ENCODE results near the gene MAN1A2. TPM values are rescaled to one million over a fixed set of nuclear protein-coding genes. Genes with fewer than 3 reads are reported as not detected.

MAN1A2 gene
- polyA plus RNA-seq, 1 donor from 2014 or later: 15.4 TPM

DNA sequence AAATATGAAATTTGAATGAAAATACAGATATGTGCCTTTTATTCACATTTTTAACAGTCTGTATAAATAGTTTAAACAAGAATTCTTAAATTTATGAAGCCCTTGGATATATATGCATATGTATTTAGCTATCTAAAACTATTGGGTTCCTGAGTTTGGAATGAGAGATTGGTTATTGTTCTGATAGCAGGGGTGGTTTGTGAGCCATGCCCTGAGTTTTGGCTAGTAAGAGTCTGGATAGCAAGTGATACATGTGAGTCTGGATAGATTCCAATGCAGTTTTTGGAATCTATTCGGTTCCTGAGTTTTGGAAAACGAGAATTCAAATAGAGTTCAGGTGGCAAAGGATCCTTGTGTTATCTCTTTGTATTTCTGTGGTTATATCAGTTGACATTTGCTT, 2.8 kb downstream of the MAN1A2 start:
- no peaks in the 10 kb centered on the region for H3K9me3 Mint-ChIP-seq
- no peak overlapping the region for H3K27ac Mint-ChIP-seq
- no peaks in the 10 kb centered on the region for H3K27me3 Mint-ChIP-seq
- peaks cover 2% of the 10 kb centered on the region for H3K36me3 Mint-ChIP-seq
- H3K4me3 Mint-ChIP-seq: peak overlapping the region; percentile 18 to 84 (median 73)
- H3K4me1 Mint-ChIP-seq: peaks cover 43 to 56% (median 54%) of the 10 kb centered on the region in 3 donors

DNA sequence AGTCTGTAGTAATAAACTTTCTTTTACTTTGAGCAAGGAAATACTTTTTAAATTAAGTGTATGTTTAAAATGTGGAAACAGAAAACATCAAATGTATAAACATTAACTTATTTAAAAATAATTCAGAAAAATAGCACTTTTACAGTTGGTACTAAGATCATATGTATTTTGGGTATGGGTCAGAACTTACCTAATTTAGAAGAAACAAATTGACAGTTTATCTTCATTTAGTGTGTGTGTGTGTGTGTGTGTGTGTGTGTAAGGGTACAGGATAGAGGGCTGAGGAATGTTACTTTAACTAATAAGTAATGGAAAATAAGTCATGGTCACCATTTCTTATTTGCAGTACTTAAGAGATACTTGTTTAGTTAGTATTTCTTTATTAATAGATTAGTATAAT, 3.3 kb downstream of the MAN1A2 start:
- Mint-ChIP-seq H3K27me3 (no peaks in the 10 kb centered on the region), H3K27ac (no peak overlapping the region), H3K4me1 (peaks cover 43 to 54% (median 52%) of the 10 kb centered on the region in 3 donors), H3K4me3 (peak overlapping the region; percentile 18 to 84 (median 54)), H3K9me3 (no peaks in the 10 kb centered on the region), H3K36me3 (peaks cover 2% of the 10 kb centered on the region)

- peak overlapping the region; percentile 22 to 58 (median 37) for H3K4me3 Mint-ChIP-seq
- H3K9me3 Mint-ChIP-seq: no peaks in the 10 kb centered on the region
- H3K27ac Mint-ChIP-seq: no peak overlapping the region
- peaks cover 39 to 53% (median 42%) of the 10 kb centered on the region in 3 donors for H3K4me1 Mint-ChIP-seq
- no peaks in the 10 kb centered on the region for H3K27me3 Mint-ChIP-seq
- peaks cover 2% of the 10 kb centered on the region for H3K36me3 Mint-ChIP-seq
Observed at GRCh38 chr1:117371441-117372151, 4.3 kb downstream of the MAN1A2 start.

GRCh38 chr1:117372863-117373412, 5.7 kb downstream of the MAN1A2 start:
- peak overlapping the region in 1 of 3 donors; percentile 78 for H3K27ac Mint-ChIP-seq
- no peaks in the 10 kb centered on the region for H3K27me3 Mint-ChIP-seq
- H3K36me3 Mint-ChIP-seq: peaks cover 4% of the 10 kb centered on the region
- peak overlapping the region in 3 of 4 donors; percentile 42 to 73 (median 63) for H3K4me3 Mint-ChIP-seq
- H3K4me1 Mint-ChIP-seq: peaks cover 35 to 50% (median 38%) of the 10 kb centered on the region in 3 donors
- H3K9me3 Mint-ChIP-seq: no peaks in the 10 kb centered on the region

GRCh38 chr1:117373932-117374331, 6.7 kb downstream of the MAN1A2 start:
- H3K4me1 Mint-ChIP-seq: peaks cover 32 to 50% (median 33%) of the 10 kb centered on the region in 3 donors

DNA sequence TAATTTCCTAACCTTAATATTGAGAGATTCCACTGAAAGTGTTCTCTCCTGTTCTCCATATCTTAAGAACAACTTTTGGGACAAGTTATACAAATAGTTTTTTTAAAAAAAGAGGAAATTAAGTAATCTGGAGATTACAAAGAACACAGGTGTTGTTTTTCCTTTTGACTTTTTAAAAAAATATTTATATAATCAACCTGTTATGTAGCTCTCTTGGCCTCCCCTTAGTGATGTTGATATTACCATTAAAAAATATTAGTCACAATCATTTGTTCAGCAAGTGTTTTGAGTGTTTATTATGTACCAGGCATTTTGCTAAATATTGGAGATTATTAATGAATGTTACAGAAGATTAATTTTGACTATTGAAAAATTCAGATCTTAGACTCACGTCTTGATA, 8.1 kb downstream of the MAN1A2 start:
- peaks cover 27 to 44% (median 32%) of the 10 kb centered on the region in 3 donors for H3K4me1 Mint-ChIP-seq

More at GRCh38 chr1:117373932-117374331, 6.7 kb downstream of the MAN1A2 start:
- Mint-ChIP-seq H3K4me3 (peak overlapping the region in 2 of 4 donors; percentile 51 to 73), H3K27ac (no peak overlapping the region), H3K36me3 (peaks cover 4% of the 10 kb centered on the region), H3K27me3 (no peaks in the 10 kb centered on the region), H3K9me3 (no peaks in the 10 kb centered on the region)

DNA sequence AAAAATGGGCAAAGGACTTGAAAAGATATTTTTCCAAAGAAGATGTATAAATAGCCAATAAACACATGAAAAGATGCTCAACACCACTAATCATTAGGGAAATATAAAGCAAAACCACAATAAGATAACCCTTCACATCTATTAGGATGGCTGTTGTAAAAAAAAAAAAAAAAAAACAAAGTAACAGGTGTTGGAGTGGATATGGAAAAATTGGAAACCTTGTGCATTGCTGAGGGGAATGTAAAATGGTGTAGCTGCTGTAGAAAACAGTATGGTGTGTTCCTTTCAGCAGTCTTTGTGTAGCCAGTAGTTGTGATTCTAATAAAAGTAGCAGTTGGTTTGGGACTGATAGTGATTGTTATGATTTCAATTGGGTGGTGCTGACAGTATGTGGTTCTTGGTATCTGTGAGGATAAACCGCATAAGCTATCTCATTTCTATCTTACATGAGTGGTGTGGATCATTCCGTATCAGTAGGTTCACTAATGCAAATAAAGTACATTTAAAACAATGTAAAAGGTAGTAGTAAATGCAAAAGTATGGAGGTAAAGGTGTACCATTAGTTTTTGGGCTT, 19.9 kb downstream of the MAN1A2 start:
- H3K4me3 Mint-ChIP-seq: peak overlapping the region in 1 of 4 donors; percentile 9
- peaks cover 34 to 48% (median 46%) of the 10 kb centered on the region in 3 donors for H3K4me1 Mint-ChIP-seq
- H3K36me3 Mint-ChIP-seq: peaks cover 8% of the 10 kb centered on the region
- H3K27ac Mint-ChIP-seq: no peak overlapping the region
- no peaks in the 10 kb centered on the region for H3K27me3 Mint-ChIP-seq
- peaks cover 0 to 9% (median 6%) of the 10 kb centered on the region in 3 donors for H3K9me3 Mint-ChIP-seq

More for the DNA sequence above, 8.1 kb downstream of the MAN1A2 start:
- Mint-ChIP-seq H3K36me3 (peaks cover 4% of the 10 kb centered on the region), H3K27me3 (no peaks in the 10 kb centered on the region), H3K4me3 (no peak overlapping the region), H3K27ac (no peak overlapping the region), H3K9me3 (no peaks in the 10 kb centered on the region)

GRCh38 chr1:117388328-117388727, 21.1 kb downstream of the MAN1A2 start:
- H3K27me3 Mint-ChIP-seq: no peaks in the 10 kb centered on the region
- H3K36me3 Mint-ChIP-seq: peaks cover 8% of the 10 kb centered on the region
- H3K27ac Mint-ChIP-seq: no peak overlapping the region
- peaks cover 36 to 55% (median 50%) of the 10 kb centered on the region in 3 donors for H3K4me1 Mint-ChIP-seq
- H3K9me3 Mint-ChIP-seq: peaks cover 0 to 5% (median 2%) of the 10 kb centered on the region in 3 donors
- peak overlapping the region in 1 of 4 donors; percentile 72 for H3K4me3 Mint-ChIP-seq

DNA sequence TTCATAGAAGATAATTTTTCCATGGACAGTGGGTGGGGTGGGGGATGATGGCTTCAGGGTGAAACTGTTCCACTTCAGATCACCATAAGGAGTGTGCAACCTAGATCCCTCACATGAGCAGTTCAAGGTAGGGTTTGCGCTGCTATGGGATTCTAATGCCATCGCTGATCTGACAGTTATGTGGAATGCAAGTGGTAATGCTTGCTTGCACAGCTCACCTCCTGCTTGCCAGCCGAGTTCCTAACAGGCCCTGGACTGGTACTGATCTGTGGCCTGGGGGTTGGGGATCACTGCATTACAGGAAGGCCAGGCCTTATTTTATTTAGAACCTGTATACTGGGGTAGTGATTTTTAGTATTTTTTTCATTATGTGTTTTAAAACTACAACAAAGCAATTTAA, 22.0 kb downstream of the MAN1A2 start:
- H3K27ac Mint-ChIP-seq: no peak overlapping the region
- peaks cover 37 to 57% (median 56%) of the 10 kb centered on the region in 3 donors for H3K4me1 Mint-ChIP-seq
- no peak overlapping the region for H3K4me3 Mint-ChIP-seq
- H3K9me3 Mint-ChIP-seq: peaks cover 0 to 2% (median 0%) of the 10 kb centered on the region in 3 donors
- H3K27me3 Mint-ChIP-seq: no peaks in the 10 kb centered on the region
- H3K36me3 Mint-ChIP-seq: peaks cover 2% of the 10 kb centered on the region

DNA sequence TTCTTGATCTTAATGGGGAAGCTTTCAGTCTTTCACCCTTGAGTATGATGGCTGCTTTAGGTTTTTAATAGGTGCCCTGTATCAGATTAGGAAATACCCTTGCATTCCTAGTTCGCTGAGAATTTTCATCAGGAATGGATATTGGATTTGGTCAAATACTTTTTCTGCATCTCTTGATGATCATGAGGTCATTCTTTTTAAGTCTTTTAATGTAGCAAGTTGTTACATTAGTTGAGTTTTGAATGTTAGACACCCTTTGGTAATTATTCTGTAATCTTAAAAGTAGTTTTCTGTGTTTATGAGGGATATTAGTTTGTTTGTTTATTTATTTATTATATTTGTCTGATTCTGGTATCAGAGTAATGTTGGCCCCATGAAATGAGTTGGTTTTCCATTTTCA, 22.5 kb downstream of the MAN1A2 start:
- H3K4me3 Mint-ChIP-seq: no peak overlapping the region
- H3K27ac Mint-ChIP-seq: no peak overlapping the region
- peaks cover 2% of the 10 kb centered on the region for H3K36me3 Mint-ChIP-seq
- peaks cover 40 to 61% (median 61%) of the 10 kb centered on the region in 3 donors for H3K4me1 Mint-ChIP-seq
- H3K9me3 Mint-ChIP-seq: no peaks in the 10 kb centered on the region
- H3K27me3 Mint-ChIP-seq: no peaks in the 10 kb centered on the region

DNA sequence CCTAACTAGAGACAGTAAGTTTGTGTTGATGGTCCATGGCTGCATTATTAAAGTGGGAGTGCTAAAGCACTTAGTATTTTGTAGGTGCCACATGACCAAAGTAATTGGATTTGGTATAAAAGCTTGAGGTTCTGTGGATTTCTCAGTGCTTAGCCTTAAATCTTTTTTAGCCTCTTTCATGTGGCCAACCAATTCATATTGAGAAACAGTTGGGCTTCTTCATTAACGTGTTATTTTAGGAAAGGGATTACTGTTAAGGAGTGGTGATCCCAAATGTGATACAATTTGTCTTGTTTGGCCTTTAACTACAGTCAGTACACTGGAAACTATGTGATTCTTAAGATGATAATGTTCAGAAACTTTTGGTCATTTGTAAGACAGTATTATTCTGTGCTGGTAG, 25.5 kb downstream of the MAN1A2 start:
- peaks cover 37 to 66% (median 43%) of the 10 kb centered on the region in 3 donors for H3K4me1 Mint-ChIP-seq
- no peaks in the 10 kb centered on the region for H3K27me3 Mint-ChIP-seq
- no peak overlapping the region for H3K27ac Mint-ChIP-seq
- H3K36me3 Mint-ChIP-seq: no peaks in the 10 kb centered on the region
- no peak overlapping the region for H3K4me3 Mint-ChIP-seq
- H3K9me3 Mint-ChIP-seq: no peaks in the 10 kb centered on the region

DNA sequence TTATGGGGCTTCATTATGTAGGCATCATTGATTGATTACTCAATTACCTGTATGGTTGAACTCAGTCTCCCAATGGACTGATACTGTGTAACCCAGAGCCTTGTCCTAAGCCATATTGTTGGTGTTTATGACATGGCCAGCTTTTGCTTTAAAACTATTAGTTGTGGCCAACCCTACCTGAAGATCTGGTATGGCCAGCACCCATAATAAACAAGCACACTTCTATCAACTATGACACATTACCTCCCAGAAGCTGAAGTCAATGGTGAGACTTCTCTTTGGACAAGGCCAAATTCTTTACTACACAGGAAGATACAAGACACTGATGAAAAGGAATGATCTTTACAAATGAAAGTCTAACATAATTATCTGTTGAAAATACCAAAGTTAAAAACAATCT, 28.8 kb downstream of the MAN1A2 start:
- Mint-ChIP-seq H3K9me3 (no peaks in the 10 kb centered on the region), H3K36me3 (no peaks in the 10 kb centered on the region), H3K4me1 (peaks cover 29 to 60% (median 39%) of the 10 kb centered on the region in 3 donors), H3K4me3 (no peak overlapping the region), H3K27ac (no peak overlapping the region), H3K27me3 (no peaks in the 10 kb centered on the region)

- peaks cover 2% of the 10 kb centered on the region for H3K36me3 Mint-ChIP-seq
- H3K4me3 Mint-ChIP-seq: no peak overlapping the region
- H3K27me3 Mint-ChIP-seq: no peaks in the 10 kb centered on the region
- peaks cover 0 to 6% (median 2%) of the 10 kb centered on the region in 3 donors for H3K9me3 Mint-ChIP-seq
- H3K4me1 Mint-ChIP-seq: peaks cover 25 to 57% (median 38%) of the 10 kb centered on the region in 3 donors
- no peak overlapping the region for H3K27ac Mint-ChIP-seq
Observed at GRCh38 chr1:117396636-117397035, 29.4 kb downstream of the MAN1A2 start.

DNA sequence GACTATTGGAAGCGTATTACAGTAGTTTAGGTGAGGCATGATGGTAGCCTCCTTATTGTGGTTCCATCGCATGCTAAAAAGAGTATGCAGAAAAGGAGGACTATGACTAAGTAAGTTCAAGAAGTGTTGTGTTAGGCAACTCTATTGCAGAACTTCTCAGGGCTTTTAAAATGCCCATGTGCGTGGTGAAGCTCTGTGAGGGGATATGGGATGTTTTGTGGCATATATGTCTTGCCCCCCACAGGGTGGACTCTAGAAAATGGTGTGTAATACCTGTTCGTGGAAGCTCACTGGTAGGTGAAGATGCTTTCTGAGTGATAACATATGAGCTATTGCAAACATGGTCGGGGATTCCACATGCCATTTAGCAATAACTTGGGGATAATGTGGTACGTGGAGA, 31.7 kb downstream of the MAN1A2 start:
- no peaks in the 10 kb centered on the region for H3K27me3 Mint-ChIP-seq
- peak overlapping the region in 1 of 4 donors; percentile 14 for H3K4me3 Mint-ChIP-seq
- peaks cover 2 to 20% (median 6%) of the 10 kb centered on the region in 3 donors for H3K9me3 Mint-ChIP-seq
- H3K4me1 Mint-ChIP-seq: peaks cover 18 to 47% (median 27%) of the 10 kb centered on the region in 3 donors
- H3K27ac Mint-ChIP-seq: peak overlapping the region in 1 of 3 donors; percentile 65
- H3K36me3 Mint-ChIP-seq: peaks cover 15% of the 10 kb centered on the region

GRCh38 chr1:117401761-117402160, 34.5 kb downstream of the MAN1A2 start:
- peaks cover 9 to 24% (median 18%) of the 10 kb centered on the region in 3 donors for H3K4me1 Mint-ChIP-seq
- H3K27me3 Mint-ChIP-seq: no peaks in the 10 kb centered on the region
- peaks cover 19% of the 10 kb centered on the region for H3K36me3 Mint-ChIP-seq
- no peak overlapping the region for H3K4me3 Mint-ChIP-seq
- H3K9me3 Mint-ChIP-seq: peaks cover 2 to 20% (median 7%) of the 10 kb centered on the region in 3 donors
- peak overlapping the region in 1 of 3 donors; percentile 7 for H3K27ac Mint-ChIP-seq
